ENCODE results near the gene PMM1.

The PMM1 gene

GRCh38 chr22:41585898-41586297 is 3.7 kb downstream of the PMM1 start:
- TF ChIP-seq EZH2phosphoT487 (conservative IDR thresholded peaks at IDR 0.05; ENCODE audit: low read length) (no peak), CTCF (IDR thresholded peaks at IDR 0.05; ENCODE audit: insufficient read depth, low read length, poor library complexity, severe bottlenecking) (no peak)
- Histone ChIP-seq H3K9me2 (replicated peaks; ENCODE audit: insufficient read depth, low read length) (no peaks in the 10 kb centered on the region), H3K27ac (ENCODE audit: low read depth, low read length) (no peak overlapping the region), H3K9ac (ENCODE audit: low read length) (no peak overlapping the region), H4K20me1 (ENCODE audit: low read depth, low read length) (no peaks in the 10 kb centered on the region), H3K27me3 (ENCODE audit: low read length) (no peaks in the 10 kb centered on the region), H3K9me3 (ENCODE audit: insufficient read depth, low read length) (no peaks in the 10 kb centered on the region), H3K4me2 (ENCODE audit: low read depth, low read length, poor library complexity, severe bottlenecking) (no peak overlapping the region), H2AFZ (ENCODE audit: low read depth, low read length, severe bottlenecking) (no peak overlapping the region), H3K79me2 (ENCODE audit: insufficient read depth, low read length) (peaks cover 8% of the 10 kb centered on the region; the same call in 1 of the 2 replicates), H3F3A (ENCODE audit: insufficient read depth) (no peaks in the 10 kb centered on the region), H3K36me3 (ENCODE audit: low read length) (no peaks in the 10 kb centered on the region), H3K4me3 (ENCODE audit: insufficient read depth, low read length, poor library complexity, severe bottlenecking) (no peak overlapping the region)

- Histone ChIP-seq H3K9me2 (replicated peaks; ENCODE audit: insufficient read depth, low read length) (no peaks in the 10 kb centered on the region), H3K4me3 (ENCODE audit: insufficient read depth, low read length, poor library complexity, severe bottlenecking) (no peak overlapping the region), H3K9me3 (ENCODE audit: insufficient read depth, low read length) (no peaks in the 10 kb centered on the region), H3K27me3 (ENCODE audit: low read length) (no peaks in the 10 kb centered on the region), H3K4me2 (ENCODE audit: low read depth, low read length, poor library complexity, severe bottlenecking) (no peak overlapping the region), H3K27ac (ENCODE audit: low read depth, low read length) (no peak overlapping the region), H3K36me3 (ENCODE audit: low read length) (no peaks in the 10 kb centered on the region), H3K9ac (ENCODE audit: low read length) (no peak overlapping the region), H2AFZ (ENCODE audit: low read depth, low read length, severe bottlenecking) (no peak overlapping the region), H4K20me1 (ENCODE audit: low read depth, low read length) (no peaks in the 10 kb centered on the region), H3F3A (ENCODE audit: insufficient read depth) (no peaks in the 10 kb centered on the region), H3K79me2 (ENCODE audit: insufficient read depth, low read length) (peaks cover 8% of the 10 kb centered on the region; the same call in 1 of the 2 replicates)
- no peak for TF ChIP-seq EZH2phosphoT487 (conservative IDR thresholded peaks at IDR 0.05; ENCODE audit: low read length)
- TF ChIP-seq CTCF (IDR thresholded peaks at IDR 0.05; ENCODE audit: insufficient read depth, low read length, poor library complexity, severe bottlenecking) = no peak
Observed at GRCh38 chr22:41584881-41585280, 4.8 kb downstream of the PMM1 start.

GRCh38 chr22:41582694-41583093 is 6.9 kb downstream of the PMM1 start:
- H3K9ac ChIP-seq (ENCODE audit: low read length) = no peak overlapping the region
- H3F3A ChIP-seq (ENCODE audit: insufficient read depth) = no peaks in the 10 kb centered on the region
- no peak overlapping the region for H3K4me2 ChIP-seq (ENCODE audit: low read depth, low read length, poor library complexity, severe bottlenecking)
- H3K9me2 ChIP-seq (replicated peaks; ENCODE audit: insufficient read depth, low read length) = no peaks in the 10 kb centered on the region
- H3K4me3 ChIP-seq (ENCODE audit: insufficient read depth, low read length, poor library complexity, severe bottlenecking) = no peak overlapping the region
- TF ChIP-seq EZH2phosphoT487 (conservative IDR thresholded peaks at IDR 0.05; ENCODE audit: low read length) = no peak
- TF ChIP-seq CTCF (IDR thresholded peaks at IDR 0.05; ENCODE audit: insufficient read depth, low read length, poor library complexity, severe bottlenecking) = no peak
- no peaks in the 10 kb centered on the region for H3K27me3 ChIP-seq (ENCODE audit: low read length)
- H2AFZ ChIP-seq (ENCODE audit: low read depth, low read length, severe bottlenecking) = no peak overlapping the region
- no peaks in the 10 kb centered on the region for H3K36me3 ChIP-seq (ENCODE audit: low read length)
- H3K27ac ChIP-seq (ENCODE audit: low read depth, low read length) = no peak overlapping the region
- no peaks in the 10 kb centered on the region for H3K79me2 ChIP-seq (ENCODE audit: insufficient read depth, low read length)
- H4K20me1 ChIP-seq (ENCODE audit: low read depth, low read length) = no peaks in the 10 kb centered on the region
- no peaks in the 10 kb centered on the region for H3K9me3 ChIP-seq (ENCODE audit: insufficient read depth, low read length)

Data from SU-DHL-6 (cell line).